ENCODE results near the gene MAFG.

DNA sequence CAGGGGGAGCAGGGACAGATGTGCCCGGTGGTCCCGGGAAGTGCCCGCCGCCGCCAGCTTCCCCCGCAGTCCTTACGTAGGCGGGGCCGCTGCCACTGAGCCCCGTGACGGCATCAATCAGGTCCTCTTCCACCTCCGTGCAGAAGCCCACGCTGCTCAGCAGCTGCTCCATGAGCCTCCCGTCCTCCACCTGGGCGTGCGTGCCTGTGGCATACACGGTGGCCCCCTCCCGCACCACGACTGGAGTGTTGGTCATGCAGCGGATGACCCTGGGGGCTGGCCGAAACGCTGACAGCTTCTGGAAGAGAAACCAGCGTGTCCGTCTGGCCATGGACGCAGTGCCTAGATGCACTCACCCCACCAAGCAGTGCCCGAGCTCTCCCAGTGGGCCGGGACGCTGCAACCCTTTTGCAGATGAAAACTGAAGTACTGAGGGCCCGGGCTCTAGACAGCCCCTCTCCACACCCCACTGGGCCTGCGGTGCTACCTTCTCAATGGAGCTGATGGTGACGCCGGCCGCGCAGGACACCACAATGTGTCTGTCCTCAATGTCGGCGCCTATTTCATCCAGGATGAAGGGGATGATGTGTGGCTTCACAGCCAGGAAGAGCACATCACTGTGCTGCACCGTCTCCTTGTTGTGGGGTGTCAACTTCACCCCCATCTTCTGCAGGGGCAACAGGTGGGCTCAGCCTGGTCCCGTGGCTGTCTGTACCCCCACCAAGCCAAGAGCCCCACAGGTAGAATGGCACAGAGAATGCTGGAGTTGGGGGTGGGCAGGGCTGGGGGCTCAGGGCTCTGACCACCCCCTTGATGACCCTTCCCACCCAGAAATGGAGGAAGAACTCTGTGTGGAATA is 7.5 kb upstream of the MAFG start:
- TF ChIP-seq CTCF (optimal IDR thresholded peaks at IDR 0.05 in 1 of 3, IDR thresholded peaks at IDR 0.05 in 1 of 3, conservative IDR thresholded peaks at IDR 0.05 in 1 of 3; ENCODE audit: extremely low read depth in 1 of 3, insufficient read depth in 2 of 3, low read length in 3 of 3) (no peak), EZH2 (IDR thresholded peaks at IDR 0.05; ENCODE audit: low read length) (no peak)
